GM10847 (cell line): ENCODE measurements around the gene ALDH5A1.

Experiments
- POLR2A ChIP-seq: IDR thresholded peaks from 2 replicates; pipeline ENCODE4 v1.6.1; 2011; ENCODE audit not compliant: insufficient read length; ENCODE audit errors: extremely low read depth

The ALDH5A1 gene

DNA sequence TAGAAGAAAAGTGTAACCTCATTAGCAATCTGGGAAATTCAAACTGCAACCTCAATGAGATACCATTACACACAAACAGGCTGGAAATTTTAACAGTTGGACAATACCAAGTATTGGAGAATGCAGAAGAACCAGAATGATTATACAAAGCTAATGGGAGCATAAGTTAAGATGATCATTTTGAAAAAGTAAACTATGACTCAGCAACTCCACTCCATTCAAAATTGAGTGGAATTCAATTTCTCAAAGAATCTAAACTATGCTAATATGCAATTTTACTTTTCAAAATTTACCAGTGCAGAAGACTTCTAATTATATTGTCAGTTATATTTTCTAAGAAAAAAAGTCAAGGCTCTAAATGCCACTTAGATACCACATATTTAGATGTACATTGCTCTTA lies 22.6 kb upstream of the ALDH5A1 start:
- no peak for TF ChIP-seq POLR2A

GRCh38 chr6:24476631-24477030 lies 18.1 kb upstream of the ALDH5A1 start:
- TF ChIP-seq POLR2A, result no peak

- no peak for TF ChIP-seq POLR2A
Measured at GRCh38 chr6:24477070-24477469, 17.7 kb upstream of the ALDH5A1 start.

DNA sequence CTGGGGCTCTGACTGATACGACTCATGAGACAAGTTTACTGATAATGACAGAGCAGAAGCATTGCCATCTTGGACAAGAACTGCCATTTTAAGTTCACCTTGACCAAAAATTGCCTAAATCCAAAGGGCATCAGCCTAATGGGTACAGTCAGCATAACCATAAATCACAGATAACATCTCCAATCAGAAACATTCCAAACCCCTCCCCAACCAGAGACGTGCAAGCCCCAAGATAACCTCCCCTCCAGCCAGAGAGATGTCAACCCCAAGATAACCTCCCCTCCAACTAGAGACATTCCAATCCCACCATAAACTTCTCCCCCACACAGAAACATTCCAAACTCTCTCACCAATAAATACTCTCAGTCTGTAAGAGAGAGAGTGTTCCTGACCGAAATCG lies 15.9 kb upstream of the ALDH5A1 start:
- TF ChIP-seq POLR2A, result no peak

GRCh38 chr6:24480705-24481104 lies 14.1 kb upstream of the ALDH5A1 start:
- no peak for TF ChIP-seq POLR2A

DNA sequence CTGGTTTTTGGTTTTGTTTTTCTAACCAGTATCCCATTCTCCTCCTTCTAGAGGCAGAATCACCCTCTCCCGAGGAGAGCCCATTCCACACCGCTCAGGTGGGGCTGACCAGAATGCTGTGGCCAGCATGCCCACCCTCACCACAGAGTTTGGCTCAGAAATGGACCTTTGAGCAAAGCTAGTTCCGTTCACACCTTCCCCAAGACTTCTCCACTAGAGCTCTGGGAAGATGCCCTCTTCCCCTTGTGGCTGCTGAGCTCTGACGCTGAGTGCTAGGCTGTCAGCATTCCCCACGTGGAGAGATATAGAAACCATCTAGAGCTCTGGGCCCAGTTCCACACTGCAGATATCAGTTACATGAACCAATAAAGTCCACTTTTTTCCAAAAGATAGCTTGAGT lies 13.3 kb upstream of the ALDH5A1 start:
- TF ChIP-seq POLR2A, result no peak

DNA sequence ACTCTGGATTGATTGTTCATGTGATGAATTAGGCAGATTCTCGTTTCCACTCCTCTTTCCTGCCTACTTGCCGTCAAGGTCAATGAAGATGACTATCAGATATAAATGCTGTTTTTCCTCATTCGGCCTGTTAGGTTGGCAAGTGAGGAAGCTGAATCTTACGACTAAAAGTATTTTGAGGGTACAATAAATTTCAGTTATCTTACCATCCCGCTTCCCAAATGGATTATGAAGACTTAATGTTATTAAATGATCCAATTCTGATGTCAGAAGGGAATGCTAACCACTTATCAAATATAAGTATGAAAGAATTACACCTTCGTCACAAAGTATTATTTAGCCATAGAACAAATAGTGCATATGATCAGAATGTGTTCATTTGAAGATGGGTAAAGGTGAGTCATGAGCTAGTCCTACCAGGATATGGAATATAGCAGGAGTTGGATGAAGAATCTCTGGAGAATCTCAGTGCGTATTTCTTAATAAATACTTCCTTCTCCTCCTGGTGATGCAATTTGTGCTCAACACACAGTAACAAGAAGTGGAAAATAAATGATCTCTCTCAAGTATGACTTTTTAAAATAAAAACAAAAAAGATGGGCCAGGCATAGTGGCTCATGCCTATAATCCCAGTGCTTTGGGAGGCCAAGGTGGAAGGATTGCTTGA lies 10.0 kb upstream of the ALDH5A1 start:
- TF ChIP-seq POLR2A, result no peak

DNA sequence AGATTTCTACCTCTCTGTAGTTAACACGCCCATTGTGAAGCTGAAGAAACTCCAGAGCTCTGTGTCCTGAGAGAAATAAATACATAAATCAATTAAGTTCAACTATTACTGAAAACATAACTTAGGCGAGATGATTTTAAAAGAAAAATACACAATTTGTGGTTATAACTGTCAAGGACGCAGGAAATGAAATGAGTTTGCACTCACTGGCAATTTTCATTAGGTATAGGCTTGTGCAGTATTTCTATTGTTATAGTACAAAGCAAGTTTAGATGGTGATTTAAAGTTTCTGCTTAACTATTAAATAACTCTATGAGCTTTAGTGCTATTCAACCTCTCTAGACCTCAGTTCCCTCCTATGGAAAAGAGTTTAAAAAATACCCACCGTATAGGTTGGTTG lies 8.7 kb upstream of the ALDH5A1 start:
- TF ChIP-seq POLR2A, result no peak

GRCh38 chr6:24489470-24489869 lies 5.3 kb upstream of the ALDH5A1 start, which contains the start of gene GPLD1:
Gene GPLD1, minus strand, starts transcription at chr6:24489578. Its CDS starts 67 bp downstream, at chr6:24489511.
- TF ChIP-seq POLR2A, result no peak

DNA sequence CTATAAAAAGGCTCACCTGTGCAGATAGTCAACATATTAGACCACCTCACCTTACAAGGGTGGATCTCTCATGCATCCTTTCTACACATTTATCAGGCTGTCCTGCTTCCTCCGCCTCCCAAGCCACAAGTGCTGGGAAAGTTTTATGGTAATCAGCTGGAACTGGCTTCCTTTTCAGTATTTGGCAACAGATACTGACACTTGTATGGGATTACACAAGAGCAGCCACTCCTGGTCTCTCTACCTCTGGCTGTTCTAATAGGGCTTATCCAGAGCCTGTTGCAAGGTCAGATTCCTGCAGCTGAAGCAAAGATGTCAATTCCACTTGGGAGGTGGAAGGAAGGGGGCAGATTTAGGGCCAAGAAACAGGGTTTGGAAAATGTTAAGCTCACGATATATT lies 4.9 kb upstream of the ALDH5A1 start:
- TF ChIP-seq POLR2A, result no peak

GRCh38 chr6:24490948-24491347 lies 3.8 kb upstream of the ALDH5A1 start:
- TF ChIP-seq POLR2A, result no peak

GRCh38 chr6:24492475-24492874 lies 2.3 kb upstream of the ALDH5A1 start:
- TF ChIP-seq POLR2A, result no peak

DNA sequence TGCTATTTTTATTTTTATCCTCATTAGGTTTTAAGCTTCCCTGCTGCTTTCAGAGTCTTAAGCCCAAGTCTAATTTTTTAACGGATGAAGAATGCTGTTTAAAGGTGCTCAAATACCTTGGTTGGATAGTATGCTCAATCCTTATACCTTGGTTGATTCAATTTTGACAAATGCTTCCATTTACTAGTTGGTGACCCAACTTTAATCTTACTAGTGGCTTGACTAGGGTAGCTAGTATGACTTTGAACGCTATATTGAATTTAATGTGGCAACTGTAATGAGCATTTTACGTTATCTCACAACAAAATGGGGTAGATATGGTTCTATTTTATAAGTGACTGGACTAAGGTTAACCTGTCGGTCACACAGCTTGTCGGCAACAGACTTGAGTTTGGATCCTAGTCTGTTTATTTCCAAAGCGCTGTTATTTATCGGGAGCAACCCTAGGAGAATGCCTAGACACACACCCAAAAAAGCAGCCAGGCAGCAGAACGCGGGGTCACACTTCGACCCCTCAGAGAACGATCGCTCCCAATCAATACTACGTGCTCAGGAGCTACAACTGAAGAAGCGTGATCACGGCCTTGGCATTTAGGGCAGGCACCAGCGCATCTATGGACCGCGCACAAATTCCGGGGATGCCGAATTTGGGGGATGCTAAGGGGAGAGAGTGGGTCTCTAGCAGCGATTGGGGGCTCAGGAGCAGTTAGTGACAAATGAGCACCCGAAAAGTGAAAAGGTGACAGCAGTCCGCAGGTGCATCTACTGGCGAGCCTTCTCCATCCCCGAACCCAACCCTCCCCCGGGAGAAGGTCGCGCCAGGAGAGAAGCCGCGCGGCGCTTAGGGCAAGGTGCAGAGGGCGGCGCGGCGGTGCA lies 586 bp upstream of the ALDH5A1 start:
- TF ChIP-seq POLR2A, result no peak

DNA sequence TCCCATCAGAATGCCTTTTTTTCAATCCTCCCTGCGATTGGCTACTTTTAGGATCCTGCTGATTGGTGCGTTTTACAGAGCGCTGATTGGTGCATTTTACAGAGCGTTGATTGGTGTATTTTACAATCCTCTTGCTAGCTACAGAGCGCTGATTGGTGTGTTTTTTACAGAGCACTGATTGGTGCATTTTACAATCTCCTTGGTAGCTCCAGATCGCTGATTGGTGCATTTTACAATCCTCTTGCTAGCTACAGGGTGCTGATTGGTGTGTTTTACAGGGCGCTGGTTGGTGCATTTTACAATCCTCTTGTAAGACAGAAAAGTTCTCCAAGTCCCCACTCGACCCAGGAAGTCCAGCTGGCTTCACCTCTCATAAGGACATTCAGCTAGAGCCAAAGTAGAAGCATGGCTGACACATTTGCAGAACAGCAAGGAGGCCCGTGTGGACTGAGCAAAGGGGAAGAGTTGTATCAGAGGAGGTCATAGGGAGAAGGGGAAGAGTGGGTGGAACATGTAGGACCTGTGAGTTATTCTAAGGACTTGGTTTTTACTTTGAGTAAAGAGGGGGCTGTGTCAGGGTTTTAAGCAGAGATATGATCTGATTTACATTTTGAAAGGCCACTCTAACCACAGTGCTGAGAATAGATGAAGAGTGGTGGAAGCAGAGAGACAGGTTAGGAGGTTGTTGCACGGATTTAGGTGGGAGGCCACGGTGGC lies 2.6 kb downstream of the ALDH5A1 start:
- no peak for TF ChIP-seq POLR2A

- no peak for TF ChIP-seq POLR2A
Measured at GRCh38 chr6:24500683-24501082, 5.9 kb downstream of the ALDH5A1 start.

GRCh38 chr6:24501374-24501773 lies 6.6 kb downstream of the ALDH5A1 start:
- TF ChIP-seq POLR2A, result no peak
